SKM-1 treated with dmso at 0.1 percent for 144 hours (cell line): ENCODE results near the gene UGT1A3.

Experiments
- DNase-seq: peaks from one replicate; lab custom pipeline; 2025; ENCODE audit not compliant: unreplicated experiment; lab: John Stamatoyannopoulos, UW

UGT1A3 gene

DNA sequence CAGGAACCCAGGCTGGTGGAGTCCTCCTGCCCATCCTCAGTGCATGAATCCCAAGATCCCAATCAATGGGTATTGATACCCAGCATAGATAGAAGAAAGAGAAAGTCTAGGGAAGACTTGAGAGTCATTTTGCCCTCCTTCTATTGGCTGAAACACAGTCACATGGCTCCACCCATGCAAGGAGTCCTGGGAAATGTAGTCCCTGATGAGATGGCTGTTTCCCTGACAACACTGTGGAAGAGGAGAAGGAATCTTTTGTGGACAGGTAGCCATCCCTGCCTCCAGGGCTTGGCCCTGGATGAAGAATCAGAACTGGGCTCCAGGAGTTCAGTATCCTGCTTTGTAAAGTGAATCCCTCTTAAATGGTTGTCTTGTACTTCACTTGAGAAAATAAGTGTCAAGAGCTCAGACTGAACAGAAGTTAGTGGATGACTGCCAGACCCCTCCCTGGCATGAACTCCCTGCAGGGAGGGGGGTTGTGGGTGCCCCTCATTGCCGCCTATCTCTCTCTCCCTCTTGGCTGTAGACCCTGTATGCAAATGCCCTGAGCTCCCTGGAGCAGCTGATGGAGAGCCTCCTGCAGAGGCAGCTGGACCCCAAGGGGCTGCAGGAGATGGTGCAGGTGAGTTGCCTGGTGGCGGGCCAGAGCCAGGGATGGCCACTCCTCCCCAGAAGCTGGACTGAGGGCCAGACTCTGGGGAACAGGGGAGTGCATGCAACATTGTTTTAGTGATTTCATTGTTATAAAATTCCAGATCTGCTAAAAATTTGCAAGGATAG lies 85.4 kb downstream of the UGT1A3 start:
- no peak for DNase-seq

DNA sequence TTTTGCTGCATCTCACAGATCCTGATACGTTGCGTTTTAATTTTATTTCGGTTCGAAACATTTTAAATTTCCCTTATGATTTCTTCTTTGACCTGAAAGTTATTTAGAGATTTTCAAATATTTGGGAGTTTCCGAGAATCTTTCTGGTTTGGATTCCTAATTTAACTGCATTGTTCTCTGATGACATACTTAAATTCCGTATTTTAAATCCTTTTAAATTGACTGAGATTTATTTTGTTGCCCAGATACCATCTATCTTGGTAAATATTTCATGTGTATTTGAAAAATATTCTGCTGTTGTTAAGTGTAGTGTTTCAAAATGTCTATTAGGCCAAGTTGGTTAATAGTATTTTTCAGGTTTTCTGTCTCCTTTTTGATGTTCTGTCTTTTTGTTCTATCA lies 87.0 kb downstream of the UGT1A3 start:
- DNase-seq, result no peak

DNA sequence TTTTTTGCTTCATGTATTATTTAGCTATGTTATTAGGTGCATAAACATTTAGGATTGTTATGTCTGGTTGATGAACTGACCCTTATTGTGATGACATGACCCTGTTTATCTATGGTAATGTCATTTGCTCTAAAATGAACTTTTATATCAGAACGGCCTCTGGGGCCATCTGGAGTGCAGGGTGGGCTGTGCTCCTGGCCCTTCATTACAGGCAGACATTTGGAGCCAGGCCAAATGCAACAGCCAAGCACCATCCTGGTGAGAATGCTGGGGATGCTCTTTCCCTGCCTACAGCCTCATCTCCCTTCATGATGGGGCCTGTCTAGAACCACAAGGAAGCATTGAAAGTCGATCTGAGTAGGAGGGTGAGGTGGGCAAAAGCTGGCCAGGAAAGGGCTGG lies 87.5 kb downstream of the UGT1A3 start:
- no peak for DNase-seq

DNA sequence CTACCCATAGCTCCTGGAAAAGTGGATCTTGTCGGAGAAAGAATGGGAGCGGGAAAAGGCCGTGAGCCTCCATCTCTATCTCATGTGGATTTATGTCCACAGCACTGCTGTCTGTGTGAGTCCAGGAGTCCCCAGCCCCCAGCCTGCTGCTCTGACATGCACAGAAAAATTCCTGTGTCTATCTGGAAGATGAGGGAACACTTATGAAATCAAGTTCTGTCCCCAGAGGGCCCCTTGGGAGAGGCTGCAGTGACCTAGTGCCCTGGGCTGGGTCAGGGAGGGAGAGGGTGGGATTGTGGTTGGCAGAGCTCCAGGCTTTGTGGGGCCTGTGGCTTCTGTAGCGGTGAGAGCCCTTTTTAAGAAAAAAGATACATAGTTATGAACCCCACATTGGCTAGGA lies 87.9 kb downstream of the UGT1A3 start:
- DNase-seq, result no peak

DNA sequence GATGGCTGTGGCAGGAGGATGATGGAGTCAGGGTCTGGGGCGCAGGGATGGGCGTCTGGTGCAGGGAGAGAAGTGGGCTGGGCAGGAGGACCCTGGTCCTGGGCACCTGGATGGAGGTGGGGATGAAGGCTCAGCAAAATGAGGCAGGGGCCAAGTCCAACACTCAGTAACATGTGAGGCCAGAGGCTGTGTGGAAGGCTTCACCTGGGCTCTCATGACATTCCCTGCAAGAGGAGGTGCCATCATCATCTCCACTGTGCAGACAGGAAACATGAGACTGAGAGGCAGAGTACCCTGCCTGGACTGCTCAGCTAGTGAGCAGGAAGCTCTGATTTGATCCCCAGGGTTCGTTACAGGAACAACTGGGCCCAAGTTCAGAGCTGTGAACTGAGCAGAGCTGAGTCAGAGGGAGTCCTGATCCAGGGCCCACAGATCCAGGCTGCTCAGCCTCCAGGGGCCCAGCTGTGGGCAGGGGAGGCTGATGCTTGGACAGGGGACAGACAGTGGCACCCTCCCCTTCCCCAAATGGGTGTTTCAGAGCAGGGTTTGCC lies 88.6 kb downstream of the UGT1A3 start:
- no peak for DNase-seq

DNA sequence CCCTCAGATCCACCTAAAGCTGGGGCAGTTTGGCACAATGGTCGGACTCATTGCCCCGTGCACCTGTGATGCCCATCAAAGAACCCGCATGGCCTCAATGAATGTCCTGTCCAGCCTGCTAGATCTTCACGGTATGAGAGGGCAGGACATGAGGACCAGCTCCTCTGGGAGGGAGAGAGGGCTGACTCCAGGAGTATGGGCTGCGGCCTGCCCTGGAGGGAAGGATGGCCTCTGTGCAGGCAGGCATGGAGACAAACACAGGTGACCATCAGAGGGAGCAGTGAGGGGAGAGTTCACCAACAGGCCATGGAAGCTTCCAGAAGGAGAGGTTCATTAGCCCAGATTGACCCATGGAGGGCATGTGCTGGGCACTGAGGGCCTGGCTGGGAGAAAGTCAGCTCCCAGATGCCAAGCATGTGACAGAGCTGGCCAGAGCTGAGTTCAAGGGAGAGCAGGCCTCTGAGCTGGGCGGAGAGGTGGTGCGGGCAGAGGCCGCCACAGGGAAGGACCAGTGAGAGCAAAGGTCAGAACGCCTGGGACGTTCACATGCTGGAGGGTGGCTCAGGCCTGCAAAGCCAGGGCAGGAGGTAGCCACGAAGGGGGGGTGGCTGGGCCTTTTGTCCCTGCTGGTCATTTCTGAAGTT lies 89.3 kb downstream of the UGT1A3 start:
- DNase-seq, result no peak

DNA sequence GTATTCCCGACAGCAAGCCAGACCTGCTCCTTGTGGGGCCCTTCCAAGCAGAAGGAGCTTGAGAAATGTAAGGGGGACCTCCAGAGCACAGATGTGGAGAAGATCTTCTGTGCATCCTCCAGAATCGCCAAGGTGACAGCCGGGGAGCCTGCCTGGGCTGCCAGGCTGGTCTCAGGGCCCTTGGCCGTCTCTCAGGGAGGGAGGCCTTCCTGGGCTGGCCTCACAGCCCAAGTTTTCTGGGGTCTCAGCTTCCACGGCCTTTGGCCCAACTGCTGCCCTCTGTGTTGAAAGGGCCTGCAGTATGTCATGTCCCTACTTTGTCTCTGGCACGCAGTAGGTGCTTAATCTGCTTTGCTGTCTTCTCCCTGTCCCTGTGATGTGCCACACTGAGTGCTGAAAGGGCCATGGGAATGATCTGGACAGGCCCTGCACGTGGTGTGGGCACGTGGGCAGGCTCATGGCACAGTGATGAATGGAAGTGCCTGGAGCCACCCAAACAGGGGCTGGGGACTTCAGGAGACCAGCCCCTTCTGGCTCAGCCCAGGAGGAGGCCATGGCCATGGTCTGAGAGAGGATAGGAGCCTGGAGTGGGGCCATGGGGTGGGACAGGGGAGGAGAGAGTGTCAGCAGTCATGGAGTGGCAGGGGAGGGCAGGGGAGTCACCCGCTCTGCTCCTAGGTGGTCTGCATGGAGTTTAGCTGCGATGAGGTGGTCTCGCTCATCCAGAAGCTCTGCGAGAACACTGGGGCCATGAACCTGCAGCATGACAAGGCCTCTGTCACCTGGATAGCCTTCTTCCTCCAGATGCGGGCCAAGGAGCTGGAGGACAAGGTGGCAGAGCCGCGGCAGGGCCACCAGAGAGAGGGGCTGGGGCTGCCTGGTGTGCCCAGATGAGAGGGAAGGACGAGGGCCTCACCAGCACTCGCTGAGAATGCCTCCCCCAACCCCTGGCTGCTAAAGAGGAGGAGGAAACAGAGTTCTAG lies 90.1 kb downstream of the UGT1A3 start:
- DNase-seq, result no peak

DNA sequence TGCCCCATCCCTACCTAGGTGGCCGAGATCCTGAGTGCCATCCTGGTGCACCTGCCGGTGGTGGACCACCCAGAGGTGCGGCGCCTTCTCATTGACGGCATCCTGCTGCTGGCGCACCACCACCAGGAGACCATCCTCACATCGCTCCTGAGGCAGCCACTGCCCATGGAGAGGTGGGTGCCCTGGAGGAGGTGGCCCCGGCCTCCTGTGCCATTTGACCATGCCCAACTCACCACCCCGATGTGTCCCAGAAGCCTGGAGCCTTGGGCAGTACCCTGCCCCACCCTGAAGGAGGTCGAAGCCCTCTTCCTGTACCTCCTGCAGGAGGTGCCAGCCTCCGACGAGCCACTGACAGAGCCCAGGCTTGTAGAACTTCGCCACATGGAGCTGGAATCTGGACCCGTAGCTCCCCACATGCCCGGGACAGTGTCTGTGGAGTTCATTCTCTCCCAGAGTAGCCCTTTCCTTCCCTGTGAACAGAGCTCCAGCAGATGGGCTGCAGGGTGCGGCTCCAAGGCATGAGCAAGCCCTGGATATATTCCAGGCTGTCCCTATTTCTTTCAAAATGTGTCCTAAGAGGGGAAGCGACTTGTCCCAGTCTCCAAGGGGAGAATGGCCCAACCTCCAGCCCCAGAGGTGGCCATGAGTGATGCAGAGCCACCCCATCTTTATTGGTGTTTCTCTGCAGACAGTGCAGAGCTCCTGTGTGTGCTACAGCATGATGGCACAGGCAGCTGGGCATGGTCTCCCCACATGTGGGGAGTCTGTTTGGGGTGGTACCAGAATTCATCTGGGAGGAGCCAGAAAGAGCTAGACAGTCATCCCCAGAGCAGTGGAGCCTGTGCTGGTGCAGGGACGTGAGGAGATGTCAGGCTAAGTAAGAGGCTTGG lies 91.3 kb downstream of the UGT1A3 start:
- no peak for DNase-seq

DNA sequence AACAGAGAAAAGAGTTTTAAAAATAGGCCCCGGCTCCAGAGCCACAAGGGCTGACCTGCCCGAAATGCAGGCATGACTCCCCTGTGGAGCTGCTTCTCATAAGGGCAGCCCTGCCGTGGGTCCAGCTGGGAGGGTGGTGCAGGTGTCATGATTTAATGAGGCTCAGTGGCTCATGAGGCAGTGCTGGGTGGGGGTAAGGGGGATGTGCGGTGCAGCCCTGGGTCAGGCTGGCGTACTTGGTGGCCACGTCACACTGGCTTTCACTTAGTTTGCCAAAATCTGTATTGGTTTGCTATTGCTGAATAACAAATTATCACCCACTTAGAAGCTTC lies 91.9 kb downstream of the UGT1A3 start:
- no peak for DNase-seq

DNA sequence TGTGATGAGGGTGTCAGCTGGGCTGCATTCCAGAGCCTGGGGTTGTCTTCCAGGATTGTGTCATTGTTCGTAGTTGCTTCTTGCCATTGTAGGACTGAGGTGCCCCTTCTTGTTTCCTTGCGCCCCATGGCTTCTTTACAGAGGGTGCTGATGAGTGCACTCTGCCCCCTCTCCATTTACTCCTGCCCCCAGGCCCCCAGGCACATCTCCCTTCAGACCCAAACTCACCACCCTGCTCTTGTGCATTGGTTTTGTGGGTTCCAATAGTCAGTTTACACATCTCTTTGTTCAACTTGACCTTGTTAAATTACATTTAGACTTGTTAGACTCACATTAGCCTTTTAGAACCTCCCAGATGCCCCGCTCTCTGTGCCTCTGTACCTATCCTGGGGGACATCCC lies 92.4 kb downstream of the UGT1A3 start:
- no peak for DNase-seq

DNA sequence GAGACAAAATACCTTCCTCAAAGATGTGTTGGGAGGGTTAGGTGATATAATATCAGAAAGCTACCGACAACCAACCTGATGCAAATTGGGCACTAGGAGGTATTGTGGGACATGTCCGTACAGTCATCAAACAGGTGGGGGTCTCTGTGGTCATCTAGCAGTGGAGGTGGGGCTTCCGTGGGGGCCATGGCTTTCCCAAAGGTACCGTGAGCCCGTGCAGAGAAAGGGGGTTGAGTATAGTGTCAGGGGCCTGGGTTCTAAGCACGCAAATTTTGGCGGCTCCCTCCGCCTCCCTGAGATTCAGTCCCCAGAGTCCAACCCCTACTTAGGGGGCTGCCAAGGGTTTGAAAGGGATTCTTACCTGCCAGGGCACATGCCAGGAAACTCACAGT lies 92.9 kb downstream of the UGT1A3 start:
- DNase-seq, result no peak

DNA sequence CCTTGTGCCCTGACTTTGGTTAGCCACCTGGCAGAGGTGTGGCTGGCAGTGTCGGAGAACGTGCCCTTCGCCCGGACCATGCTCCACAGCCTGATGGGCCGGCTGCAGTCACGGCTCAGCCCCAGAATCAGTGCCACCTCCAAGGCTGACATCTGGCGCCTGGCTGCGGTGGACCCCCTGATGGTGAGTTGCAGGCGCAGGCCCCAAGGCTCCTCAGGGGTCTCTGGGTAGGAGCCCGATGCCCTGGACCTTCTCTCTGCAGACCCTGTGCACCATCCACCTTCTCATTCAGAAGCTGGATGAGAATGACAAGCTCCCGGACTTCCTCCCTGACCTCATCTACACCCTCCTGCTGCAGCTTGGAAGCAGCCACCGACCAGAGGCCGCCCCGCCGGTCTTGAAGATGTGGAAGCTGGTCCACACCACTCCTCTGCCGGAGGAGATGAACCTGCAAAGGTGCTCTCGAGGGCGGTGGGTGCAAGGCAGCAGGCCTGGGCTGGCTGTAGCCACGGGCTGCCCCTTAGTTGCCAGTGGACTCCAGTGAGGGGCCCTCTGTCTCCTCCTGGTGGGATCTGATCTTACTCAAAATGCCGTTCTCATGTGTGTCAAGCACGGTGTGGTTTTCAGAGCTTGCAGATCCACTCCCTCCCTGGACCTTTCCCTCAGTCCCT lies 93.4 kb downstream of the UGT1A3 start:
- no peak for DNase-seq
